IMR-90 (cell line): ENCODE measurements around the gene TPR.

ENCODE experiments used
- CEBPB ChIP-seq: IDR thresholded peaks from 2 replicates; pipeline ENCODE4 v1.6.1; 2012; ENCODE audit warnings: low read depth, low read length, improper control_type of control experiment
- CHD1 ChIP-seq: IDR thresholded peaks from 2 replicates; pipeline ENCODE4 v1.6.1; 2012; ENCODE audit warnings: low read depth, low read length, improper control_type of control experiment
- CTCF ChIP-seq: conservative IDR thresholded peaks from 2 replicates; pipeline ENCODE4 v1.5.1; 2012; ENCODE audit warnings: mild to moderate bottlenecking, low read depth, low read length, improper control_type of control experiment
- MAFK ChIP-seq: IDR thresholded peaks from 2 replicates; pipeline ENCODE4 v1.6.1; 2012; ENCODE audit warnings: low read depth, low read length, improper control_type of control experiment
- MAZ ChIP-seq: IDR thresholded peaks from 2 replicates; pipeline ENCODE4 v1.6.1; 2012; ENCODE audit warnings: low read depth, mild to moderate bottlenecking, low read length, improper control_type of control experiment, moderate library complexity, borderline replicate concordance
- MXI1 ChIP-seq: IDR thresholded peaks from 2 replicates; pipeline ENCODE4 v1.6.1; 2012; ENCODE audit warnings: low read depth, mild to moderate bottlenecking, low read length, moderate library complexity, borderline replicate concordance
- NFE2L2 ChIP-seq: fragments of 150-350 bp; IDR thresholded peaks from 2 replicates; pipeline ENCODE4 v1.6.1; 2016; ENCODE audit warnings: low read depth, mild to moderate bottlenecking, low read length
- POLR2A ChIP-seq: IDR thresholded peaks from 2 replicates; pipeline ENCODE4 v1.6.1; 2012; ENCODE audit warnings: mild to moderate bottlenecking, low read depth, low read length
- RAD21 ChIP-seq: IDR thresholded peaks from 2 replicates; pipeline ENCODE4 v1.6.1; 2012; ENCODE audit warnings: low read length, improper control_type of control experiment
- RCOR1 ChIP-seq: IDR thresholded peaks from 2 replicates; pipeline ENCODE4 v1.6.1; 2012; ENCODE audit warnings: mild to moderate bottlenecking, low read length, improper control_type of control experiment; ENCODE audit not compliant: insufficient replicate concordance
- SMC3 ChIP-seq: fragments of 150-350 bp; IDR thresholded peaks from 2 replicates; pipeline ENCODE4 v1.6.1; 2016; ENCODE audit warnings: low read depth, mild to moderate bottlenecking, antibody characterized with exemption, low read length, moderate library complexity
- USF2 ChIP-seq: fragments of 150-350 bp; IDR thresholded peaks from 2 replicates; pipeline ENCODE4 v1.6.1; 2017; ENCODE audit warnings: mild to moderate bottlenecking, antibody characterized with exemption, low read length, low read depth

- TF ChIP-seq CHD1 (no peak), CTCF (no peak), POLR2A (no peak), SMC3 (no peak), USF2 (no peak), MAZ (no peak), RCOR1 (no peak), CEBPB (no peak), MAFK (no peak), RAD21 (no peak), NFE2L2 (no peak), MXI1 (no peak)
Measured at GRCh38 chr1:186301448-186301847, 73.6 kb downstream of the TPR start.
